GM18519 (cell line): Measurements from ENCODE around the gene MPC2.
"Not testable (repeated sequence)": the region's sequence is repeated elsewhere in the genome, so short reads cannot be mapped to it uniquely, and the experiment has no call there.

ENCODE experiments used
- ATAC-seq: cut with Tn5 transposase; IDR thresholded peaks from one replicate; pipeline ENCODE4 v1.9.1; 2021; ENCODE audit warnings: mild to moderate bottlenecking, moderate library complexity; ENCODE audit not compliant: unreplicated experiment, low FRiP score

MPC2 gene

GRCh38 chr1:167935216-167936067, 1.4 kb downstream of the MPC2 start:
- no peak for ATAC-seq

- no peak for ATAC-seq
These were observed 2.3 kb downstream of the MPC2 start for GRCh38 chr1:167934426-167935215.

DNA sequence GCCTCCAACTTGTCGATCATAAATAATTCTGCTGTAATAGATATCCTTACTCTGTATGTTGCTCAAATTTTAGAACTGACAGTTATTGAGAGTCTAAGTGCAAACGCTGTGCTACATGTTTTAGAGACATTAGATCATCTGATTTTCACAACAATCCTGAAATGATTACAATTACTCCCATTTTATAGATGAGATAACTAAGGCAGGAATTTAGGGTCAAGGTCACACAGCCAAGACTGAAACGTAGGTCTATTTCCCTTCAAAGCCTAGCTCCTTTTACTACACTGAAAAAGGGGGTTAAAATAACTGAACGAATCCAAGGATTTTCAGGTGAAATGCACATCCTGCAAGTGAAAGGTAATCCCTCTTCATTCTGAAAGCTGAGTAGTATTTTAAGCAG, 3.1 kb downstream of the MPC2 start:
- ATAC-seq, result no peak

DNA sequence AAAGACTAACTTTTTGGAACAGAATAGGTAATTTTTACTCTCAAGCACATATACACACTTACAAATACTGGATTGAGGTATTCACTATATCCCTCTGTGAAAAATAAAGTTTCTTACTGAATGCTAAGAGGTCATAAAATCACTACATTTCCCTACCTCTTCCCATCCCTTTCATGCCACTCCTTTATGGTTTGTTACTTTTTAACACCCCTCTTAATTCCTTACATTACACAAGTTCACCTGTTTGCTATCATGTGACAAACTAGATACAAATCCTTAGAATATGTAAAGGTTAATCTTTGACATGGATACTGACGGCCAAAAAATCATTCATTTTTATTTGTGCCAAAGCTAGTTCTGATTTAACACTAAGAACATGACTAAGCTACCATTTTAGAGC, 7.1 kb downstream of the MPC2 start:
- no peak for ATAC-seq

DNA sequence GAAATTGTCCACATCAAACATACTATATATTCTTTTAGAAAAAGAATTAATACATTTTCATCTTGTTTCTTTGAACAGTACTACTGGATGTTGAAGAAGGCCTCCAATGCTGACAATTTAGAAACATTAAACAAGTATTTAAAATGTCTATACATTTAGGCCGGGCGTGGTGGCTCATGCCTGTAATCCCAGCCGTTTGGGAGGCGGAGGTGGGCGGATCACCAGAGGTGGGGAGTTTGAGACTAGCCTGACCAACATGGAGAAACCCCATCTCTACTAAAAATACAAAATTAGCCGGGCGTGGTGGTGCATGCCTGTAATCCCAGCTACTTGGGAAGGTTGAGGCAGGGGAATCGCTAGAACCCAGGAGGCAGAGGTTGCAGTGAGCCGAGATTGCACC, 8.0 kb downstream of the MPC2 start:
- ATAC-seq, result not testable (repeated sequence)

GRCh38 chr1:167928457-167928852, 8.4 kb downstream of the MPC2 start:
- no peak for ATAC-seq

GRCh38 chr1:167927046-167927754, 9.7 kb downstream of the MPC2 start:
- no peak for ATAC-seq

DNA sequence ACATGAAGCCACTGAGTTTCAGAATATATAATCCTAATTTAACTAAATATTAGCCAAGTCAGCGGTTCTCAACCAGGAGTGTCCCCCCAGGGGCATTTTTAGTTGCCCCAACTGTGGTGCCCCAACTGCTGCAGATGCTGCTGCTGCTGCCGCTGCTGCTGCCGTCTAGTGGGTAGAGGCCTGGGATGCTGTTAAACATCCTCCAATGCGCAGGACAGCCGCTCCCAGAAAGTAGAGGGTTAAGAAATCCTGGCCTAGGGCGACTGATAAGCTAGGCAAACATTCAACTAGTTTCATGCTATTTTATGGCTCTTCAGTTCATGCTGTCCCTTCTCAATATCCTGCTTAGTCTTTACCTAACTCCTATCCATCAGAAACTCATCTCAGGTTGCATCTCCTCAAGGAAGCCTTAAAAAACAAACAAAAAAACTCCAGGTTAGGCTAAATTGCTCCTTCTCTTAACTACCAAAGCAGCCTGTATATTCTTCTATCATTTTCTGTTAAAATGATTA, 10.3 kb downstream of the MPC2 start:
- no peak for ATAC-seq

GRCh38 chr1:167924543-167925231, 12.2 kb downstream of the MPC2 start:
- ATAC-seq, result no peak

- ATAC-seq, result no peak
These were observed 12.8 kb downstream of the MPC2 start for GRCh38 chr1:167924102-167924501.

- ATAC-seq, result no peak
These were observed 13.4 kb downstream of the MPC2 start for GRCh38 chr1:167923324-167924056.

- no peak for ATAC-seq
These were observed 14.2 kb downstream of the MPC2 start for GRCh38 chr1:167922611-167923074.

GRCh38 chr1:167922023-167922422, 14.8 kb downstream of the MPC2 start:
- ATAC-seq, result peak; percentile 53

- ATAC-seq, result no peak
These were observed 19.9 kb downstream of the MPC2 start for GRCh38 chr1:167916766-167917511.

GRCh38 chr1:167915569-167915968, 21.3 kb downstream of the MPC2 start:
- no peak for ATAC-seq

DNA sequence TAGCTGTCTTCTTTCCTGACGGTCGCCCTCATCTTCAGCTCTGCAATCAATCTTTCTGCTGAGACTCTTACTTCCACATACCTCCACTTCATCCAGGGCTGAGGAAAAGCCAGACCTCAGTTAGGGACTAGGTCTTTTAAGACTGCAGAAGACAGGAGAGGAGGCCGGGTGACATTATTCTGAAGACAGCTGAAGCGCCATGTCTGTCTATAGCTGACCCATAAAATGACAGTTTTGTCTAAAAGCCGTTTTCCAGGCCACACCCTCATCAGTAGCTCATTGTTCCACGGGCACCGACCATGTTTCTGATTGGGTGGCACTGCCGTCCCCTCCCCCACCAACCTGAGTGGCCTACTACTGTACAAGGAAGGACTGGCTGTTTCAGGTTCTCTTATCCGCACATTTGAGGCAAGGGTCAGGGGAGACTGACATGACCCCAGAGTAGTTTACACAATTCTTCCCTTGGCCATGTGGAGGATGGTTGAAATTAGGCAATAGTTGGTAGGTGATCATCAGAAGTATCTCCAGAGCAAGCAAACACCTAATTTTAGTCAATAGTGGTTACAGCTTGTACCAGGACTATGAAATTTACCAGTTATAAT, 22.9 kb downstream of the MPC2 start, which contains the start of gene ADCY10:
ADCY10 (minus strand) TSS at position 240 of the 602 bp plus-strand sequence. CDS start 8,994 bp downstream, outside the sequence.
- ATAC-seq, result no peak

- no peak for ATAC-seq
These were observed 24.6 kb downstream of the MPC2 start for GRCh38 chr1:167912294-167912693.

DNA sequence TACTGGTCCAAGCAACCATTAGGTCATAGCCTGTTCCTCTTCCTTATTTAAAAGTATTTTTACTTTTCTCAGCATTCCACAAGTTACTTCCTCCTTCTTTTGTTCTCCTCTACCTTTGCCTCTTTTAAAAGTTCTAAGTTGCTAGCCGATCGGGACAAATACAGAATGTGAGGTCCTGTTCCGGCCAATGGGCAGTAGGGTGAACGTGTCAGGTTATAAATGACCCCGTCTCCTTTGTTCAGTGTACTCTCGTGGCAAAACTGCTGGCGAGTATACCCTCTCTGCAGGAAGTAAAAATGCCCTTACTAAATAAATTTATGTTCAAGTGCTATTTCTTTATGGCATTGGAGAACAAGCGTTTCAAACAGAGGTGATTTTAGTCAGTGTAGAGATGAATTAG, 25.5 kb downstream of the MPC2 start:
- no peak for ATAC-seq
